ENCODE measurements around the gene PANK4. TPM values are rescaled to one million over a fixed set of nuclear protein-coding genes. Genes with fewer than 3 reads are reported as not detected.

PANK4 gene
- total and polyA plus RNA-seq, 3 experiments from 2014 or later = 25.0 to 46.3 (median 40.3) TPM

GRCh38 chr1:2513939-2514652, 12.3 kb downstream of the PANK4 start:
- Histone ChIP-seq H3K4me3 (ENCODE audit: low read length) (no peak overlapping the region), H3K27me3 (ENCODE audit: insufficient read depth, low read length, poor library complexity, severe bottlenecking) (no peaks in the 10 kb centered on the region), H3K4me1 (ENCODE audit: insufficient read depth, low read length) (no peaks in the 10 kb centered on the region), H3K9me3 (ENCODE audit: low read length) (no peaks in the 10 kb centered on the region), H3K27ac (ENCODE audit: low read depth, low read length) (no peak overlapping the region), H3K36me3 (ENCODE audit: insufficient read depth, low read length) (peaks cover 72% of the 10 kb centered on the region)
- H3K9me3 Mint-ChIP-seq = no peaks in the 10 kb centered on the region
- CTCF ChIA-PET = no interaction called here
- POLR2A ChIA-PET = interaction anchor here (1.3 kb wide), 1 partner anchor 8 kb away, joined by 3 read pairs; no protein-coding TSS in a partner anchor
- no peak for DNase-seq
- no peaks in the 10 kb centered on the region for H3K27me3 Mint-ChIP-seq
- H3K27ac Mint-ChIP-seq = no peak overlapping the region
- no peak overlapping the region for H3K4me3 Mint-ChIP-seq
- H3K36me3 Mint-ChIP-seq = peaks cover 0 to 85% (median 2%) of the 10 kb centered on the region in 3 donors
- no peaks in the 10 kb centered on the region for H3K4me1 Mint-ChIP-seq

- CTCF ChIA-PET = no interaction called here
- Mint-ChIP-seq H3K4me1 (no peaks in the 10 kb centered on the region), H3K4me3 (no peak overlapping the region), H3K27me3 (no peaks in the 10 kb centered on the region), H3K27ac (no peak overlapping the region), H3K36me3 (peaks cover 0 to 85% (median 2%) of the 10 kb centered on the region in 3 donors), H3K9me3 (no peaks in the 10 kb centered on the region)
- POLR2A ChIA-PET = no interaction called here
- H3K36me3 ChIP-seq (ENCODE audit: insufficient read depth, low read length) = peaks cover 61% of the 10 kb centered on the region
- no peak overlapping the region for H3K27ac ChIP-seq (ENCODE audit: low read depth, low read length)
- H3K27me3 ChIP-seq (ENCODE audit: insufficient read depth, low read length, poor library complexity, severe bottlenecking) = no peaks in the 10 kb centered on the region
- H3K4me1 ChIP-seq (ENCODE audit: insufficient read depth, low read length) = no peaks in the 10 kb centered on the region
- no peak overlapping the region for H3K4me3 ChIP-seq (ENCODE audit: low read length)
- H3K9me3 ChIP-seq (ENCODE audit: low read length) = no peaks in the 10 kb centered on the region
- DNase-seq = no peak
Measured at GRCh38 chr1:2512862-2513421, 13.5 kb downstream of the PANK4 start.

- no peaks in the 10 kb centered on the region for H3K27me3 Mint-ChIP-seq
- H3K4me3 Mint-ChIP-seq = no peak overlapping the region
Measured at GRCh38 chr1:2510366-2511155, 15.8 kb downstream of the PANK4 start.

DNA sequence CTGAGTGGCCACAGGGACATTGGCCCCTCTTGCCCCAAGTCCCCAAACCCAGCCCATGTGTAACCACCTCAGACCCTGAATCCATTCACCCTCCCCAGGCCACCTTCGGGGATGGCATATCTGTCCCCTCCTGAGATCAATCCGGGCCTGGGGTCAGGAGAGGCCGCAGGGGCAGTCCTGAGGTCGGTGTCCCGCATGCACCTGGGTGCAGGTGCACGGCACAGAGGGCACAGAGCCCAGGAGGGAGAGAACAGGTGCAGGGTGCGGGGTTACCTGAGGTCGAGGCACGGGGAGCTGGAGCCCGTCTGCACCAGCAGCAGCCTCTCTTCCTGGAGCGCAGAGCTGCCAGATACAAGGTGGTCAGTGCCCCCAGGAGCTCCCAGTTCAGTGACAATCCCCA, 16.8 kb downstream of the PANK4 start:
- Mint-ChIP-seq H3K9me3 (no peaks in the 10 kb centered on the region), H3K4me1 (peaks cover 0 to 9% (median 0%) of the 10 kb centered on the region in 3 donors), H3K4me3 (no peak overlapping the region), H3K27me3 (no peaks in the 10 kb centered on the region), H3K27ac (no peak overlapping the region), H3K36me3 (peaks cover 0 to 63% (median 0%) of the 10 kb centered on the region in 3 donors)
- Histone ChIP-seq H3K4me3 (ENCODE audit: low read length) (no peak overlapping the region), H3K27ac (ENCODE audit: low read depth, low read length) (no peak overlapping the region), H3K27me3 (ENCODE audit: insufficient read depth, low read length, poor library complexity, severe bottlenecking) (no peaks in the 10 kb centered on the region), H3K36me3 (ENCODE audit: insufficient read depth, low read length) (peaks cover 31% of the 10 kb centered on the region), H3K9me3 (ENCODE audit: low read length) (no peaks in the 10 kb centered on the region), H3K4me1 (ENCODE audit: insufficient read depth, low read length) (no peaks in the 10 kb centered on the region)
- POLR2A ChIA-PET = no interaction called here
- CTCF ChIA-PET = no interaction called here
- DNase-seq = no peak

More at GRCh38 chr1:2510366-2511155, 15.8 kb downstream of the PANK4 start:
- Mint-ChIP-seq H3K4me1 (peaks cover 0 to 7% (median 0%) of the 10 kb centered on the region in 3 donors), H3K36me3 (peaks cover 0 to 69% (median 0%) of the 10 kb centered on the region in 3 donors), H3K27ac (no peak overlapping the region), H3K9me3 (no peaks in the 10 kb centered on the region)
- CTCF ChIA-PET = no interaction called here
- no peaks in the 10 kb centered on the region for H3K4me1 ChIP-seq (ENCODE audit: insufficient read depth, low read length)
- no peak overlapping the region for H3K4me3 ChIP-seq (ENCODE audit: low read length)
- H3K9me3 ChIP-seq (ENCODE audit: low read length) = no peaks in the 10 kb centered on the region
- DNase-seq = no peak
- peaks cover 37% of the 10 kb centered on the region for H3K36me3 ChIP-seq (ENCODE audit: insufficient read depth, low read length)
- no peaks in the 10 kb centered on the region for H3K27me3 ChIP-seq (ENCODE audit: insufficient read depth, low read length, poor library complexity, severe bottlenecking)
- H3K27ac ChIP-seq (ENCODE audit: low read depth, low read length) = no peak overlapping the region
- POLR2A ChIA-PET = no interaction called here

DNA sequence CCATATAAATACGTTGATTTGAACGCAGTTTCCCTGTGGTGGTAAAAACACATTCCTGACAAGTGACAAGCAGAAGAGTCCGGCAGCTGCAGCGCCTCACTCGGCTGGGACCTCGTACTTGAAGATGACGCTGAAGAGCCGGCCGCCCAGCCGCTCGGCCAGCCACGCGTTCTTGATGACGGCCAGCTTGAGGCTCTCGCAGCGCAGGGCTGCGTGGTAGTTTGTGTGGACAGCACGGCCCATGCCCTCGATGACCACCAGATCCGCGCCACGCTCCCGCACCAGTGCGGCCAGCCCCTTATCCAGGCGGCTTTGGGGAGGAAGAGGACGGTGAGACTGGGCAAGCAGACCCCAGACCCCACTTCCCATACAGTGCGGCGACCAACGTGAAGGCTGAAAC, 17.6 kb downstream of the PANK4 start:
- Histone ChIP-seq H3K36me3 (ENCODE audit: insufficient read depth, low read length) (peaks cover 27% of the 10 kb centered on the region), H3K27ac (ENCODE audit: low read depth, low read length) (no peak overlapping the region), H3K9me3 (ENCODE audit: low read length) (no peaks in the 10 kb centered on the region), H3K27me3 (ENCODE audit: insufficient read depth, low read length, poor library complexity, severe bottlenecking) (no peaks in the 10 kb centered on the region), H3K4me1 (ENCODE audit: insufficient read depth, low read length) (no peaks in the 10 kb centered on the region), H3K4me3 (ENCODE audit: low read length) (no peak overlapping the region)
- no peak for DNase-seq
- CTCF ChIA-PET = interaction anchor here (0.6 kb wide), 1 partner anchor 1274 kb away, joined by 3 read pairs; no protein-coding TSS in a partner anchor
- Mint-ChIP-seq H3K4me3 (no peak overlapping the region), H3K36me3 (peaks cover 0 to 61% (median 0%) of the 10 kb centered on the region in 3 donors), H3K9me3 (no peaks in the 10 kb centered on the region), H3K27ac (peak overlapping the region in 1 of 8 donors; percentile 73), H3K27me3 (no peaks in the 10 kb centered on the region), H3K4me1 (peaks cover 0 to 9% (median 0%) of the 10 kb centered on the region in 3 donors)
- POLR2A ChIA-PET = no interaction called here

DNA sequence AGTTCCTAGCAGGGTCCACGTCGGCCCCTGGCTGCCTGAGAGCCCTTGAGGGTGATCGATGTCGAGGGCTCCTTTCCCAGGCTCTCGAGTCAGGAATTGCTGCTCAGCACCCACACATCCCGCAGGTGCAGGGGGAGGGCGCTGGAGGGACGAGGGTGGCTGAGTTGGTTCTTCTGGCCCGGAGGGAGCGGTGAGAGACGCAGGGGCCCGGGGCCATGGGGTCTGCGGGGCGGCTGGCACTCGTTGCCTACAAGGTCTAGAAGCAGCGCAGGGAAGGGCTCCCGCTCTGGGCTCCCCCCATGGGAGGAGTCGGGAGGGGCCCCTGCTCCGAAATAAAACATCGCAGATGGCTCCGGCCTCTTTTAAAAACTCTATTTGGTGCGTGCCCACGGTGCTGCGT, 18.2 kb downstream of the PANK4 start:
- peaks cover 0 to 9% (median 0%) of the 10 kb centered on the region in 3 donors for H3K4me1 Mint-ChIP-seq
- H3K27ac ChIP-seq (ENCODE audit: low read depth, low read length) = no peak overlapping the region
- H3K9me3 Mint-ChIP-seq = no peaks in the 10 kb centered on the region
- H3K9me3 ChIP-seq (ENCODE audit: low read length) = no peaks in the 10 kb centered on the region
- no peak overlapping the region for H3K4me3 Mint-ChIP-seq
- H3K36me3 ChIP-seq (ENCODE audit: insufficient read depth, low read length) = peaks cover 21% of the 10 kb centered on the region
- DNase-seq = no peak
- CTCF ChIA-PET = interaction anchor here (2.0 kb wide), 1 partner anchor 16 kb away, joined by 7 read pairs; no protein-coding TSS in a partner anchor
- H3K4me3 ChIP-seq (ENCODE audit: low read length) = no peak overlapping the region
- no peak overlapping the region for H3K27ac Mint-ChIP-seq
- no peaks in the 10 kb centered on the region for H3K27me3 Mint-ChIP-seq
- H3K36me3 Mint-ChIP-seq = peaks cover 0 to 55% (median 0%) of the 10 kb centered on the region in 3 donors
- H3K27me3 ChIP-seq (ENCODE audit: insufficient read depth, low read length, poor library complexity, severe bottlenecking) = no peaks in the 10 kb centered on the region
- POLR2A ChIA-PET = interaction anchor here (0.9 kb wide), 1 partner anchor 17 kb away, joined by 3 read pairs; no protein-coding TSS in a partner anchor
- H3K4me1 ChIP-seq (ENCODE audit: insufficient read depth, low read length) = no peaks in the 10 kb centered on the region

- peaks cover 0 to 9% (median 0%) of the 10 kb centered on the region in 3 donors for H3K4me1 Mint-ChIP-seq
- CTCF ChIA-PET = interaction anchor here (2.0 kb wide), 1 partner anchor 16 kb away, joined by 7 read pairs; no protein-coding TSS in a partner anchor
- POLR2A ChIA-PET = interaction anchor here (0.9 kb wide), 1 partner anchor 18 kb away, joined by 3 read pairs; no protein-coding TSS in a partner anchor
Measured at GRCh38 chr1:2507744-2508155, 18.6 kb downstream of the PANK4 start.

More at GRCh38 chr1:2507744-2508155, 18.6 kb downstream of the PANK4 start:
- no peak overlapping the region for H3K4me3 Mint-ChIP-seq
- H3K27ac Mint-ChIP-seq = no peak overlapping the region
- no peaks in the 10 kb centered on the region for H3K27me3 ChIP-seq (ENCODE audit: insufficient read depth, low read length, poor library complexity, severe bottlenecking)
- H3K36me3 ChIP-seq (ENCODE audit: insufficient read depth, low read length) = peaks cover 17% of the 10 kb centered on the region
- no peak for DNase-seq
- H3K9me3 Mint-ChIP-seq = no peaks in the 10 kb centered on the region
- peaks cover 0 to 51% (median 0%) of the 10 kb centered on the region in 3 donors for H3K36me3 Mint-ChIP-seq
- no peak overlapping the region for H3K27ac ChIP-seq (ENCODE audit: low read depth, low read length)
- no peaks in the 10 kb centered on the region for H3K4me1 ChIP-seq (ENCODE audit: insufficient read depth, low read length)
- H3K4me3 ChIP-seq (ENCODE audit: low read length) = no peak overlapping the region
- H3K9me3 ChIP-seq (ENCODE audit: low read length) = no peaks in the 10 kb centered on the region
- no peaks in the 10 kb centered on the region for H3K27me3 Mint-ChIP-seq

Data from CD8-positive, alpha-beta memory T cell (primary cell).